ENCODE measurements around the gene OR4K5. TPM values are rescaled to one million over a fixed set of nuclear protein-coding genes. Genes with fewer than 3 reads are reported as not detected.

Gene OR4K5
- total RNA-seq, 2 donors from 2014 or later: not detected

DNA sequence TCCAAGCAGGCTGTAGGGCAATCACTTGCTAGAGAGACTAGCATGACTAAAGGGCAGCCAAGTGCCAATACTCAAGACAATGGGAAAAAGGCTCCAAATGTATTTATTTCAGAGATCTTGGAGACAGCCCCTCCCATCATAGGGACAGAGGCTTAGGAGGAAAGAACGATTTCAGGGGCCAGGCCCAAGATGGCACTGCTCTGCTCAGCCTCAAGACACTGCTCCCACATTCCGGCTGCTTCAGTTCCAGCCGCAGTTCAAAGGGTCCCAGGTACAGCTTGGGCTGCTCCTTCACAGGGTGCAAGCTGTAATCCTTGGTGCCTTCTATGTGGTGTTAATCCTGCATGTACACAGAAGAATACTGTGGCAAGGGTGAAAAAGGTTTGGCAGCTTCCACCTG, 19.4 kb upstream of the OR4K5 start:
- Histone ChIP-seq H3K27ac (no peak overlapping the region), H3K36me3 (no peaks in the 10 kb centered on the region), H3K27me3 (replicated peaks; ENCODE audit: insufficient read depth) (no peaks in the 10 kb centered on the region), H3K4me1 (replicated peaks) (no peaks in the 10 kb centered on the region), H3K9me3 (no peaks in the 10 kb centered on the region), H3K4me3 (no peak overlapping the region)
- WGBS: 70% methylated on average over 3 of the region's 3 CpGs
- DNase-seq (ENCODE audit: low spot score): no peak
- TF ChIP-seq POLR2A (IDR thresholded peaks at IDR 0.05) (no peak), POLR2AphosphoS5 (IDR thresholded peaks at IDR 0.05) (no peak)
- TF ChIP-seq, protein P1, sequence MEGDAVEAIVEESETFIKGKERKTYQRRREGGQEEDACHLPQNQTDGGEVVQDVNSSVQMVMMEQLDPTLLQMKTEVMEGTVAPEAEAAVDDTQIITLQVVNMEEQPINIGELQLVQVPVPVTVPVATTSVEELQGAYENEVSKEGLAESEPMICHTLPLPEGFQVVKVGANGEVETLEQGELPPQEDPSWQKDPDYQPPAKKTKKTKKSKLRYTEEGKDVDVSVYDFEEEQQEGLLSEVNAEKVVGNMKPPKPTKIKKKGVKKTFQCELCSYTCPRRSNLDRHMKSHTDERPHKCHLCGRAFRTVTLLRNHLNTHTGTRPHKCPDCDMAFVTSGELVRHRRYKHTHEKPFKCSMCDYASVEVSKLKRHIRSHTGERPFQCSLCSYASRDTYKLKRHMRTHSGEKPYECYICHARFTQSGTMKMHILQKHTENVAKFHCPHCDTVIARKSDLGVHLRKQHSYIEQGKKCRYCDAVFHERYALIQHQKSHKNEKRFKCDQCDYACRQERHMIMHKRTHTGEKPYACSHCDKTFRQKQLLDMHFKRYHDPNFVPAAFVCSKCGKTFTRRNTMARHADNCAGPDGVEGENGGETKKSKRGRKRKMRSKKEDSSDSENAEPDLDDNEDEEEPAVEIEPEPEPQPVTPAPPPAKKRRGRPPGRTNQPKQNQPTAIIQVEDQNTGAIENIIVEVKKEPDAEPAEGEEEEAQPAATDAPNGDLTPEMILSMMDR (IDR thresholded peaks at IDR 0.05): no peak
- intact Hi-C loops (cut with DNase I): no loop called here

DNA sequence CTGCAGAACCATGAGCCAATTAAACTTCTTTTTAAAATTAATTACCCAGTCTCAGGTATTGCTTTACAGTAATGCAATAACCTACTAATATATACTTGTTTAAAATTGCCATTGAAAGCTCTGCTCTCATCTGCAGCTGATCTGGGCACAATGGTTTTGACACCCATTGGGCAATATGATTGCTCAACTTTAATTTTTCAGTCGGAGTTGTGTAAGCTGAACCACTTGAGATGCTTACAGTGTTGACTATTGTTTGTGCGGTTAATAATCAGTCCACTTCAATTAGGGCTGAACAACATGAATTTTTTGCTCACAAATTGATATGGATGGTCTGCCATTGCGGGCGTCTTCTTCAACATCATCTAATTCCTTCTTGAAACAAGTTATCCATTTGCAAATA, 18.0 kb upstream of the OR4K5 start:
- TF ChIP-seq, protein P1 (IDR thresholded peaks at IDR 0.05): no peak
- TF ChIP-seq POLR2AphosphoS5 (IDR thresholded peaks at IDR 0.05) (no peak), POLR2A (IDR thresholded peaks at IDR 0.05) (no peak)
- H3K4me3 ChIP-seq: no peak overlapping the region
- WGBS: 78% methylated on average over 4 of the region's 4 CpGs
- no peak for DNase-seq (ENCODE audit: low spot score)
- no peaks in the 10 kb centered on the region for H3K36me3 ChIP-seq
- H3K4me1 ChIP-seq (replicated peaks): no peaks in the 10 kb centered on the region
- H3K9me3 ChIP-seq: no peaks in the 10 kb centered on the region
- H3K27me3 ChIP-seq (replicated peaks; ENCODE audit: insufficient read depth): no peaks in the 10 kb centered on the region
- intact Hi-C loops (cut with DNase I): no loop called here
- H3K27ac ChIP-seq: no peak overlapping the region

DNA sequence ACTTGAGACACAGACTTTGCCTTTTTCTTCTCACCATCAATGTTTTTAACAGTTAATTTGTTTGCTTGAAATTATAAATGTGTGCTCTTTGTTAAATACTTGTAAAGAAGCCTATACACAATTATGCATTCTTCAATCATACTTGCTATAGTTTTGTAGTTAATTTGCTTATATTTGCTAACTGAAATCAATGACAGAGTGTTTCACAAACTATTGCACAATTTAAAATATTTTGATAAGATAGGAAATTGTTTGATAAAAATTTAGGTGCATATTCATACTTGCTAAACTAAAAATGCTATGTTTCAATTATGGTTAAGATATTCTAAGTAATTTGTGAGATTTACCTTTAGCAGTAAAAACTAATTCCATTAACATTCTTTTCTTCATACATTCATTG, 13.7 kb upstream of the OR4K5 start:
- DNase-seq (ENCODE audit: low spot score): no peak
- no peak overlapping the region for H3K27ac ChIP-seq
- no peak overlapping the region for H3K4me3 ChIP-seq
- no peaks in the 10 kb centered on the region for H3K36me3 ChIP-seq
- H3K27me3 ChIP-seq (replicated peaks; ENCODE audit: insufficient read depth): no peaks in the 10 kb centered on the region
- H3K4me1 ChIP-seq (replicated peaks): no peaks in the 10 kb centered on the region
- H3K9me3 ChIP-seq: no peaks in the 10 kb centered on the region
- no peak for TF ChIP-seq POLR2AphosphoS5 (IDR thresholded peaks at IDR 0.05)
- TF ChIP-seq, protein P1 (IDR thresholded peaks at IDR 0.05): no peak
- TF ChIP-seq POLR2A (IDR thresholded peaks at IDR 0.05): no peak
- intact Hi-C loops (cut with DNase I): no loop called here

DNA sequence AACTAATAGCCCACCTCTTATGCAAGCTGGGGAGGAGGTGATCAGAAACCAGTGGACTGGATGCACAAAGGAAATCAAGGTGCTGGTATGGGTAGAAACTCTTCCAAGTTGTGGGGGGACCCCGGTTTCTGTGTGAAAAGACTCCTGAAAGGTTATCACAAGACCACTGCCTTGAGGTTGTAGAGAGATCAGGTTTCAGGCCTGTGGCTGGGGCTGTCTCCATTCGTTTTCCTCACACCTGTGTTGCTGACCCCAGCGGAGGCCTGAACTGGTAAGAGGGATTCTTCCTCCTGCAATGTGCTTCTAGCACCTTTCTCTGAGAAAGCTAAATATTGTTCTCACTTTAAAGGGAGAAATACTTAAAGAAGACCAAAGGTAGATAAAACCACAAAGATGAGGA, 9.3 kb upstream of the OR4K5 start:
- no peaks in the 10 kb centered on the region for H3K4me1 ChIP-seq (replicated peaks)
- H3K36me3 ChIP-seq: no peaks in the 10 kb centered on the region
- H3K27me3 ChIP-seq (replicated peaks; ENCODE audit: insufficient read depth): no peaks in the 10 kb centered on the region
- WGBS: 45% methylated on average over 3 of the region's 3 CpGs
- no peaks in the 10 kb centered on the region for H3K9me3 ChIP-seq
- no peak for DNase-seq (ENCODE audit: low spot score)
- H3K4me3 ChIP-seq: no peak overlapping the region
- no peak overlapping the region for H3K27ac ChIP-seq
- intact Hi-C loops (cut with DNase I): no loop called here
- TF ChIP-seq, protein P1 (IDR thresholded peaks at IDR 0.05): no peak
- TF ChIP-seq POLR2AphosphoS5 (IDR thresholded peaks at IDR 0.05): no peak
- TF ChIP-seq POLR2A (IDR thresholded peaks at IDR 0.05): no peak

DNA sequence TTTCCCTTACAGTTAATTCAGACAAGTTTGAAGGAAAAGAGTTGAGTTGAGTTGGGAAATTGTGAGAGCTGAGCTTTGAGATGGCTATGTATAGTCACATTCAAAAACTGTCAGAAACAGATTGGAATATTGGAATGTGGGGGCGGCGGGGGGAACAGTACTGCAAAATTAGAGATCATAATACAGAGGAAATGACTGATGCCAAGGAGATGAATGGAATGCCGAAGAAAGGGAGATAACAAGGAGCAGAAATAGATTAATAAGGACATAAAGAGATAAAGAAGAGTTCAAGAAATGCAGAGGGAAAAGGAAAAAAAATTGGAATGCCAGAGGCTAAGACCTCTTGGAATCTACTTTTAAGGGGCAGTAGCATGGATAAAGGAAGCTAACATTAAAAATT, 3.2 kb upstream of the OR4K5 start:
- TF ChIP-seq POLR2AphosphoS5 (IDR thresholded peaks at IDR 0.05): no peak
- TF ChIP-seq, protein P1 (IDR thresholded peaks at IDR 0.05): no peak
- no peak for TF ChIP-seq POLR2A (IDR thresholded peaks at IDR 0.05)
- H3K9me3 ChIP-seq: no peaks in the 10 kb centered on the region
- WGBS: 66% methylated on average over 3 of the region's 3 CpGs
- no peak overlapping the region for H3K4me3 ChIP-seq
- no peaks in the 10 kb centered on the region for H3K27me3 ChIP-seq (replicated peaks; ENCODE audit: insufficient read depth)
- DNase-seq (ENCODE audit: low spot score): no peak
- H3K4me1 ChIP-seq (replicated peaks): no peaks in the 10 kb centered on the region
- intact Hi-C loops (cut with DNase I): no loop called here
- H3K27ac ChIP-seq: no peak overlapping the region
- no peaks in the 10 kb centered on the region for H3K36me3 ChIP-seq

All from prostate gland (tissue), 2 donors.